ENCODE measurements around the gene ABHD2. TPM values are rescaled to one million over a fixed set of nuclear protein-coding genes. Genes with fewer than 3 reads are reported as not detected.
A peak's percentile ranks its signal among the peaks of the same experiment; 100 is the strongest.

The ABHD2 gene
- total RNA-seq, 4 donors from 2014 or later, result 49.8 to 82.3 (median 72.1) TPM

DNA sequence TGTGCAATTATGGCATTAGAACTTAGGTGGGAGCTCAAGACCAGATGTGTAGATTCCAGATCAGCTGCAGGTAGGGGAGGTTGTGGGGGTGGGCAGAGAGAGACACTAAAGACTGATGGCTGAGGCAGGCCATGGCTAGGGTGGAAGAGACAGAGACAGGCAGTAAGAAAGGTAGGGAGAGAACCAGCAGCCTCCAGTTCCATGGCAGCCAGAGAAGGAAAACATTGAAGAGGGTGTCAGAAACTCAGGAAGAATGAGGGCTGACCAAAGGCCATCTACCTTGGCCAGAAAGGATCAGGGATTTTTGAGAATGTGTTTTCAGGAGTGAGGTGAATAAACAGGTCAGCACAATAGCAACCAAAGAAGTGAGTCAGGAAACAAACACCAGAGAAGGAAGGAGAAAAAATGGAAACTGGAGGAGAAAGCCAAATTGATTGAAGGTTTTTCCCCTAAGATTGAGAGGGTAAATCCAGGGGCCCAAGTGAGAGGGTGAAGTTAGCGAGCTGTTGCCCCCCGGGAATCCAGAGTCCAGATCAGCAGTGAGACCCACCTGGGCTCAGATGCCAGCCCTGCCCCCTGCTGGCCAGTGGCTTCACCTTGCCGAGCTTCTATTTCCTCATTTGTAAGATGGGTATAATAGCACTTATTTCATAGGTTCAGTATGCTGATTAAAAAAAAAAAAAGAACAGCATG lies 41.0 kb downstream of the ABHD2 start:
- H3K4me1 ChIP-seq, result peaks cover 35 to 65% (median 51%) of the 10 kb centered on the region in 4 donors
- H3K27ac ChIP-seq (replicated peaks in 1 of 4), result peak overlapping the region; percentile 1 to 69 (median 19)
- no peaks in the 10 kb centered on the region for H3K9me3 ChIP-seq
- no peak overlapping the region for H3K4me3 ChIP-seq
- DNase-seq (ENCODE audit: extremely low spot score), result no peak
- WGBS, result 68% methylated on average over 3 of the region's 3 CpGs
- no peaks in the 10 kb centered on the region for H3K27me3 ChIP-seq
- intact Hi-C loops (cut with DNase I), result loop anchor here (5.0 kb wide), 2 partner anchors 42 to 72 kb away; partner anchors contain the start of gene ABHD2
- TF ChIP-seq, protein P1, sequence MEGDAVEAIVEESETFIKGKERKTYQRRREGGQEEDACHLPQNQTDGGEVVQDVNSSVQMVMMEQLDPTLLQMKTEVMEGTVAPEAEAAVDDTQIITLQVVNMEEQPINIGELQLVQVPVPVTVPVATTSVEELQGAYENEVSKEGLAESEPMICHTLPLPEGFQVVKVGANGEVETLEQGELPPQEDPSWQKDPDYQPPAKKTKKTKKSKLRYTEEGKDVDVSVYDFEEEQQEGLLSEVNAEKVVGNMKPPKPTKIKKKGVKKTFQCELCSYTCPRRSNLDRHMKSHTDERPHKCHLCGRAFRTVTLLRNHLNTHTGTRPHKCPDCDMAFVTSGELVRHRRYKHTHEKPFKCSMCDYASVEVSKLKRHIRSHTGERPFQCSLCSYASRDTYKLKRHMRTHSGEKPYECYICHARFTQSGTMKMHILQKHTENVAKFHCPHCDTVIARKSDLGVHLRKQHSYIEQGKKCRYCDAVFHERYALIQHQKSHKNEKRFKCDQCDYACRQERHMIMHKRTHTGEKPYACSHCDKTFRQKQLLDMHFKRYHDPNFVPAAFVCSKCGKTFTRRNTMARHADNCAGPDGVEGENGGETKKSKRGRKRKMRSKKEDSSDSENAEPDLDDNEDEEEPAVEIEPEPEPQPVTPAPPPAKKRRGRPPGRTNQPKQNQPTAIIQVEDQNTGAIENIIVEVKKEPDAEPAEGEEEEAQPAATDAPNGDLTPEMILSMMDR (IDR thresholded peaks at IDR 0.05), result peak; percentile 53 to 71 (median 68)
- no peak for TF ChIP-seq EP300 (IDR thresholded peaks at IDR 0.05)
- H3K36me3 ChIP-seq, result peaks cover 6 to 34% (median 15%) of the 10 kb centered on the region in 4 donors

DNA sequence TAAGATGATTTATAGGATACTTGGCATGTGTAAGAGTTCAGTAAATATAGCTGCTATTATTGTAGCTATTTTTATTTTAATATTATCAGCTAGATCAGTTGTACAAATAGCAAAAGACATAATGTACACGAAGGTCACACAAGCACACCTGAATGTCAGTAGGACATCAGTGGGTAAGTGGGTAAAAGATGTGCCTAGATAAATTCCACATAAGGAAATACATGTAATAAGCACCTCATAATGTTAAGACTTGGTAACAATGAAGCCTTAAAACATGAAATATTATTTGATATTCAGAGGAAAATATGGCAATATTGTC lies 41.5 kb downstream of the ABHD2 start:
- no peaks in the 10 kb centered on the region for H3K27me3 ChIP-seq
- H3K4me3 ChIP-seq, result no peak overlapping the region
- peaks cover 35 to 67% (median 54%) of the 10 kb centered on the region in 4 donors for H3K4me1 ChIP-seq
- intact Hi-C loops (cut with DNase I), result loop anchor here (5.0 kb wide), 3 partner anchors 42 to 72 kb away; partner anchors contain the start of gene ABHD2
- peaks cover 6 to 34% (median 14%) of the 10 kb centered on the region in 4 donors for H3K36me3 ChIP-seq
- DNase-seq (ENCODE audit: extremely low spot score), result no peak
- no peaks in the 10 kb centered on the region for H3K9me3 ChIP-seq
- 62% methylated on average over 1 of the region's 1 CpG for WGBS
- peak overlapping the region in 3 of 4 donors; percentile 1 to 69 (median 15) for H3K27ac ChIP-seq (replicated peaks in 1 of 4)
- TF ChIP-seq, protein P1 (IDR thresholded peaks at IDR 0.05), result no peak
- TF ChIP-seq EP300 (IDR thresholded peaks at IDR 0.05) (no peak), POLR2AphosphoS5 (IDR thresholded peaks at IDR 0.05) (no peak), POLR2A (IDR thresholded peaks at IDR 0.05; ENCODE audit: low read depth) (no peak)

DNA sequence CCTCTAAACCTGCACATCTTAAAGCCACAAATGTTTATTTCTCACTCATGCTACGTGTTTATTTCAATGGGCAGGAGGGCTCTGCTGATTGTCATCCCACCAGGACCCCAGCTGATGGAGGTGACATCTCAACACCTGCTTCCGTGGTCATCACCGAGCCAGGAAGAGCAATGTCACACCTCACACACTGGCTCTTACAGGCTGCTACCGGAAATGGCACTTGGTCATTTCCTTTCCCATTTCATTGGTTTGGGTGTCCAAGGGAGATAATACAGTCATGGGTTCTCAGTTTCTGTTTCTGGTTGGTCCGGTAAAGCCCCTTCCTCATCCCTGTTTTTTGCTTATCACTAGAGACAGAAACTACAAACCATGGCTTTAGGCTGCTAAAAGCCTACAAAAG lies 41.9 kb downstream of the ABHD2 start:
- Histone ChIP-seq H3K4me1 (peaks cover 35 to 67% (median 56%) of the 10 kb centered on the region in 4 donors), H3K27me3 (no peaks in the 10 kb centered on the region), H3K4me3 (no peak overlapping the region), H3K36me3 (peaks cover 6 to 34% (median 13%) of the 10 kb centered on the region in 4 donors), H3K27ac (replicated peaks in 1 of 4) (peak overlapping the region in 3 of 4 donors; percentile 2 to 69 (median 25)), H3K9me3 (no peaks in the 10 kb centered on the region)
- intact Hi-C loops (cut with DNase I), result loop anchor here (5.0 kb wide), 1 partner anchor 42 kb away; no protein-coding TSS in a partner anchor
- TF ChIP-seq, protein P1 (IDR thresholded peaks at IDR 0.05), result no peak
- TF ChIP-seq EP300 (IDR thresholded peaks at IDR 0.05) (no peak), POLR2AphosphoS5 (IDR thresholded peaks at IDR 0.05) (no peak), POLR2A (IDR thresholded peaks at IDR 0.05; ENCODE audit: low read depth) (no peak)
- WGBS, result 73% methylated on average over 5 of the region's 5 CpGs
- DNase-seq (ENCODE audit: extremely low spot score), result no peak

DNA sequence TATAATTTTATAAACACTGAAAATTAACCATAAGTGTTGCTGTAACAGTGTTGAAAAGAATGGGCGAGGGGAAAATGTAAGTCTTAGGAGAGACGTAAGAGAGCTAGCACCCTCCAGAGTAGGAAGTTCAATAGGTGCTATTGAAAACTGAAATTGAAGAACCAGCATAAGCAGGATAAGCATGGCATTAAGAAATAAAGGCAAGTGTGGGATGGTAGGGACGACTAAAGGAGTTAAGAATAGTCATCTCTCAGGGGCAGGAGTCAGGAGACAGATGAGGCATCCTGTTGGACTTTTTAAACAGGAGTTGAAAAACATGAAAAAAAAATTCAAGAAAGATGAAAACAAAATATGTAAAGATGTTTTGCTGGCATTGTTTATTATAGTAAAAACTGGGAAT lies 43.5 kb downstream of the ABHD2 start:
- H3K9me3 ChIP-seq, result no peaks in the 10 kb centered on the region
- no peaks in the 10 kb centered on the region for H3K27me3 ChIP-seq
- TF ChIP-seq POLR2AphosphoS5 (IDR thresholded peaks at IDR 0.05) (no peak), POLR2A (IDR thresholded peaks at IDR 0.05; ENCODE audit: low read depth) (no peak), EP300 (IDR thresholded peaks at IDR 0.05) (no peak)
- TF ChIP-seq, protein P1 (IDR thresholded peaks at IDR 0.05), result no peak
- peaks cover 6 to 22% (median 8%) of the 10 kb centered on the region in 4 donors for H3K36me3 ChIP-seq
- intact Hi-C loops (cut with DNase I), result loop anchor here (5.0 kb wide), 1 partner anchor 41 kb away; no protein-coding TSS in a partner anchor
- H3K4me1 ChIP-seq, result peaks cover 45 to 79% (median 66%) of the 10 kb centered on the region in 4 donors
- H3K27ac ChIP-seq (replicated peaks in 1 of 4), result peak overlapping the region in 2 of 4 donors; percentile 15 to 25
- no peak for DNase-seq (ENCODE audit: extremely low spot score)
- H3K4me3 ChIP-seq, result no peak overlapping the region
- 69% methylated on average over 3 of the region's 3 CpGs for WGBS

All from esophagus muscularis mucosa (tissue), 4 donors.